GM12878 (cell line): ENCODE measurements around the gene SIN3A. TPM values are rescaled to one million over a fixed set of nuclear protein-coding genes. Genes with fewer than 3 reads are reported as not detected.

Experiments
- ATAC-seq: fragments of 200-7000 bp; cut with Tn5 transposase; 3 replicates; pipeline ENCODE4 v1.9.1; 2020; ENCODE audit warnings: mild to moderate bottlenecking, moderate library complexity
- BruUV-seq: library from RNA; stranded (reverse); fragments of 400-500 nt; replicated peaks from 2 replicates; lab custom pipeline; 2021; lab: Mats Ljungman, UMichigan
- CTCF ChIA-PET: fragments of 300-600 bp; sonication (Branson Sonifier 250); formaldehyde crosslinking; extraction: SDS; loops from one replicate; lab custom pipeline; 2021; ENCODE audit warnings: inconsistent platforms; lab: Yijun Ruan, JAX
- POLR2A ChIA-PET: fragments of 350-600 bp; formaldehyde crosslinking; extraction: SDS; loops from one replicate; lab custom pipeline; 2021; ENCODE audit warnings: inconsistent platforms; lab: Charles Lee
- RAD21 ChIA-PET: fragments of 300-600 bp; sonication (Branson Sonifier 250); formaldehyde crosslinking; loops from one replicate; lab custom pipeline; 2023; ENCODE audit warnings: antibody characterized with exemption; ENCODE audit not compliant: unreplicated experiment; lab: Charles Lee
- SMC1A ChIA-PET: fragments of 300-600 bp; sonication (Branson Sonifier 250); formaldehyde crosslinking; loops from one replicate; lab custom pipeline; 2023; ENCODE audit not compliant: unreplicated experiment, uncharacterized antibody; lab: Charles Lee
- DNase-seq: peaks from one replicate; pipeline ENCODE4 v3.0.0-alpha.2; 2011; ENCODE audit warnings: low read depth, low spot score
- FAIRE-seq: peaks from 3 replicates; lab custom pipeline; 2011; peaks lifted over from hg19 to GRCh38; lab: Jason Lieb, UNC
- H2AFZ ChIP-seq: 2 replicates; pipeline ENCODE4 v1.6.0; 2011; ENCODE audit warnings: low read depth, low read length, control low read depth; ENCODE audit not compliant: control insufficient read depth
- H3K27ac ChIP-seq: 2 replicates; pipeline ENCODE4 v1.5.1; 2011; ENCODE audit warnings: control low read depth; ENCODE audit not compliant: control insufficient read depth, insufficient read depth
- H3K27me3 ChIP-seq, 2 experiments: replicated peaks in 1 of 2; 2 replicates each; pipeline versions ENCODE4 v1.6.0 to v1.6.1; 2011; ENCODE audit warnings: low read length in 1 of 2; ENCODE audit not compliant: control insufficient read depth in 2 of 2, insufficient read depth in 2 of 2
- H3K36me3 ChIP-seq, 2 experiments: 2 replicates each; pipeline ENCODE4 v1.5.1; 2011; ENCODE audit warnings: low read length in 1 of 2; ENCODE audit not compliant: control insufficient read depth in 2 of 2, insufficient read depth in 2 of 2
- H3K4me1 ChIP-seq: 2 replicates; pipeline ENCODE4 v1.6.1; 2011; ENCODE audit warnings: mild to moderate bottlenecking, low read length, moderate library complexity, mixed read lengths; ENCODE audit not compliant: control insufficient read depth, insufficient read depth
- H3K4me2 ChIP-seq: 2 replicates; pipeline ENCODE4 v1.6.0; 2011; ENCODE audit warnings: control low read depth; ENCODE audit not compliant: control insufficient read depth, insufficient read depth
- H3K4me3 ChIP-seq: fragments of 200-600 bp; sonication (generic); 2 replicates; pipeline ENCODE4 v1.5.1; 2016
- H3K79me2 ChIP-seq: 2 replicates; pipeline ENCODE4 v1.6.0; 2011; ENCODE audit warnings: low read length; ENCODE audit not compliant: control insufficient read depth, insufficient read depth
- H3K9ac ChIP-seq: 2 replicates; pipeline ENCODE4 v1.8.0; 2011; ENCODE audit warnings: low read length, control low read depth, mixed read lengths; ENCODE audit not compliant: control insufficient read depth, insufficient read depth
- H3K9me3 ChIP-seq: replicated peaks from 3 replicates; pipeline ENCODE4 v1.5.1; 2011; ENCODE audit warnings: mild to moderate bottlenecking, low read length; ENCODE audit not compliant: control insufficient read depth, insufficient read depth
- H4K20me1 ChIP-seq: 2 replicates; pipeline ENCODE4 v1.6.0; 2011; ENCODE audit not compliant: control insufficient read depth, insufficient read depth
- ATF2 ChIP-seq: IDR thresholded peaks from 2 replicates; pipeline ENCODE4 v1.6.1; 2012; ENCODE audit warnings: low read length, inconsistent platforms
- BMI1 ChIP-seq: fragments of 450-650 bp; IDR thresholded peaks from 2 replicates; pipeline ENCODE4 v1.6.1; 2016; ENCODE audit warnings: mild to moderate bottlenecking, moderate library complexity, borderline replicate concordance
- EGR1 ChIP-seq, 2 experiments: IDR thresholded peaks; 1 replicate in 1 of 2; 2 replicates in 1 of 2; pipeline ENCODE4 v1.6.1; 2011 to 2012; ENCODE audit warnings: low read depth in 2 of 2, low read length in 2 of 2, borderline replicate concordance in 1 of 2, mild to moderate bottlenecking in 1 of 2, moderate library complexity in 1 of 2
- HSF1 ChIP-seq: fragments of 150-350 bp; IDR thresholded peaks from 2 replicates; pipeline ENCODE4 v1.6.1; 2014; ENCODE audit warnings: mild to moderate bottlenecking, low read depth, low read length
- MTA2 ChIP-seq: fragments of 450-650 bp; IDR thresholded peaks from 2 replicates; pipeline ENCODE4 v1.6.1; 2016; ENCODE audit warnings: low read depth, mild to moderate bottlenecking, moderate library complexity
- NFYA ChIP-seq: IDR thresholded peaks from 2 replicates; pipeline ENCODE4 v1.6.1; 2011; ENCODE audit warnings: low read depth, mild to moderate bottlenecking, low read length, improper control_type of control experiment, borderline replicate concordance
- PAX5 ChIP-seq: IDR thresholded peaks from 2 replicates; pipeline ENCODE4 v1.6.1; 2011; ENCODE audit warnings: low read depth, low read length, borderline replicate concordance
- PRDM15 ChIP-seq: fragments of 450-650 bp; formaldehyde crosslinking; IDR thresholded peaks from 2 replicates; pipeline ENCODE4 v1.4.0; 2020; ENCODE audit warnings: mild to moderate bottlenecking, moderate library complexity
- RBBP5 ChIP-seq: fragments of 200-600 bp; sonication (generic); conservative IDR thresholded peaks from 2 replicates; pipeline ENCODE4 v1.6.1; 2016
- SMAD1 ChIP-seq: fragments of 450-650 bp; IDR thresholded peaks from 2 replicates; pipeline ENCODE4 v1.6.1; 2018; ENCODE audit warnings: mild to moderate bottlenecking, low read depth; ENCODE audit not compliant: partially characterized antibody
- SMC3 ChIP-seq: IDR thresholded peaks from 2 replicates; pipeline ENCODE4 v1.6.1; 2011; ENCODE audit warnings: low read length, improper control_type of control experiment, borderline replicate concordance
- SPI1 ChIP-seq: IDR thresholded peaks from 2 replicates; pipeline ENCODE4 v1.6.1; 2011; ENCODE audit warnings: low read depth, mild to moderate bottlenecking, low read length, moderate library complexity, borderline replicate concordance; ENCODE audit not compliant: insufficient read depth
- USF2 ChIP-seq: IDR thresholded peaks from 2 replicates; pipeline ENCODE4 v1.6.1; 2011; ENCODE audit warnings: low read depth, low read length, improper control_type of control experiment, borderline replicate concordance
- YBX1 ChIP-seq: fragments of 450-650 bp; IDR thresholded peaks from 2 replicates; pipeline ENCODE4 v1.6.1; 2016; ENCODE audit warnings: antibody characterized with exemption
- ZNF384 ChIP-seq: IDR thresholded peaks from 2 replicates; pipeline ENCODE4 v1.6.1; 2012; ENCODE audit warnings: low read depth, mild to moderate bottlenecking, low read length, improper control_type of control experiment, borderline replicate concordance
- ZZZ3 ChIP-seq: IDR thresholded peaks from 2 replicates; pipeline ENCODE4 v1.6.1; 2011; ENCODE audit warnings: low read depth; ENCODE audit not compliant: control insufficient read depth, insufficient read length
- WGBS: methylation state at CpG from one replicate; pipeline ENCODE4 v1.1.6; 2016; ENCODE audit warnings: low lambda C conversion rate; ENCODE audit not compliant: insufficient replicate concordance, insufficient coverage; ENCODE audit errors: missing lambda C conversion rate; 5-methylcytosine and 5-hydroxymethylcytosine counted together
- in situ Hi-C: fragments of 300-500 bp; cut with MboI; formaldehyde crosslinking; loops from 9 replicates; pipeline ENCODE4 v1.14.3; 2018; ENCODE audit warnings: mixed read lengths
- intact Hi-C: fragments of 100-400 bp; cut with micrococcal nuclease; formaldehyde crosslinking; loops from one replicate; pipeline ENCODE4 v1.14.2; 2022; ENCODE audit not compliant: unreplicated experiment
- polyA plus RNA-seq, 11 experiments: library from polyadenylated mRNA; depleted of rRNA in 4 of 11; unstranded in 6 of 11; stranded (reverse) in 5 of 11; fragments of >200 nt; fragmentation: Nextera tagmentation in 4 of 11; fragmentation: Illumina TruSeq in 1 of 11; extraction: Ambion mirVana in 4 of 11; extraction: Trizol in 1 of 11; gene quantifications; 1 replicate in 1 of 11; 2 replicates in 10 of 11; pipeline versions ENCODE4 v1.2.1 to v1.2.3, GENCODE V29; 2011 to 2016; ENCODE audit warnings: inconsistent platforms in 2 of 11, missing spikeins in 2 of 11, low read depth in 1 of 11
- total RNA-seq, 4 experiments: library from RNA; depleted of rRNA in 3 of 4; stranded (reverse); fragments of >200 nt in 3 of 4; fragmentation: Illumina TruSeq in 1 of 4; extraction: Trizol in 1 of 4; gene quantifications; 2 replicates each; pipeline versions ENCODE4 v1.2.1 to v1.2.3, GENCODE V29; 2013 to 2021

SIN3A gene
- total and polyA plus RNA-seq, 10 of the 15 experiments (the other 5 are each of a cell fraction or from before 2014, with no cell fraction given), result 6.4 to 62.2 (median 29.2) TPM

- RAD21 ChIA-PET, result no interaction called here
- FAIRE-seq, result no peak
These were observed 70.7 kb downstream of the SIN3A start for GRCh38 chr15:75380773-75381172.

More at GRCh38 chr15:75380773-75381172, 70.7 kb downstream of the SIN3A start:
- Histone ChIP-seq H4K20me1 (no peaks in the 10 kb centered on the region), H3K4me2 (no peak overlapping the region), H2AFZ (no peak overlapping the region), H3K27ac (no peak overlapping the region), H3K36me3 (peaks cover 13 to 27% of the 10 kb centered on the region in 2 experiments), H3K79me2 (no peaks in the 10 kb centered on the region), H3K9ac (no peak overlapping the region), H3K4me1 (no peaks in the 10 kb centered on the region), H3K9me3 (no peaks in the 10 kb centered on the region), H3K4me3 (no peak overlapping the region), H3K27me3 (no peaks in the 10 kb centered on the region)
- ChIA-PET SMC1A (interaction anchor here (2.0 to 2.3 kb wide), 2 partner anchors 10 to 13 kb away, joined by 7 to 11 read pairs; no protein-coding TSS in a partner anchor), POLR2A (interaction anchor here (0.7 to 1.8 kb wide), 4 partner anchors 10 to 505 kb away, joined by 3 to 10 read pairs (median 7); partner anchors contain the start of genes MAN2C1 and SNX33), CTCF (interaction anchor here (0.7 to 4.6 kb wide), 6 partner anchors 8 to 245 kb away, joined by 3 to 28 read pairs (median 4); partner anchors contain the start of genes MAN2C1, SIN3A and SNUPN)
- in situ Hi-C loops, result no loop called here
- BruUV-seq, result no TSS peak
- no peak for DNase-seq
- ATAC-seq, result no peak
- WGBS, result 77% methylated on average over 4 of the region's 4 CpGs
- TF ChIP-seq BMI1, result no peak
- TF ChIP-seq MTA2, result no peak
- no peak for TF ChIP-seq ATF2
- TF ChIP-seq SPI1, result peak; percentile 61
- TF ChIP-seq SMC3, result no peak
- no peak for TF ChIP-seq RBBP5
- TF ChIP-seq PAX5, result no peak
- 0 out of 2 replicates have a peak, but pooled peaks have one; percentile 36 for TF ChIP-seq ZNF384
- no peak for TF ChIP-seq HSF1
- no peak for TF ChIP-seq SMAD1
- no peak for TF ChIP-seq ZZZ3
- TF ChIP-seq EGR1 (IDR thresholded peaks at IDR 0.05; ENCODE audit: borderline replicate concordance in 1 of 2, low read depth in 2 of 2, low read length in 2 of 2), result no peak
- TF ChIP-seq PRDM15, result no peak
- TF ChIP-seq NFYA, result no peak
- no peak for TF ChIP-seq USF2
- no peak for TF ChIP-seq YBX1
- intact Hi-C loops, result no loop called here
